Thyroid gland (tissue), 4 donors: ENCODE measurements around the gene MAB21L3.

ENCODE experiments used
- CTCF ChIP-seq, 6 experiments: fragments of 200-600 bp in 3 of 6; fragments of 450-650 bp in 3 of 6; sonication (generic) in 3 of 6; IDR thresholded peaks; one replicate each; pipeline ENCODE4 v1.5.1; 2016 to 2019; ENCODE audit warnings: antibody characterized with exemption in 6 of 6, mild to moderate bottlenecking in 2 of 6, inconsistent platforms in 1 of 6, moderate library complexity in 1 of 6
- POLR2A ChIP-seq, 2 donors: fragments of 450-650 bp; IDR thresholded peaks; one replicate each; pipeline ENCODE4 v1.6.1; 2017; ENCODE audit warnings: antibody characterized with exemption in 2 of 2, mild to moderate bottlenecking in 2 of 2, moderate library complexity in 1 of 2

GRCh38 chr1:116126281-116126680, 15.1 kb downstream of the MAB21L3 start:
- TF ChIP-seq CTCF (IDR thresholded peaks at IDR 0.05) (no peak), POLR2A (IDR thresholded peaks at IDR 0.05) (no peak)
